Measurements from ENCODE around the gene CACNA1S.

The CACNA1S gene

DNA sequence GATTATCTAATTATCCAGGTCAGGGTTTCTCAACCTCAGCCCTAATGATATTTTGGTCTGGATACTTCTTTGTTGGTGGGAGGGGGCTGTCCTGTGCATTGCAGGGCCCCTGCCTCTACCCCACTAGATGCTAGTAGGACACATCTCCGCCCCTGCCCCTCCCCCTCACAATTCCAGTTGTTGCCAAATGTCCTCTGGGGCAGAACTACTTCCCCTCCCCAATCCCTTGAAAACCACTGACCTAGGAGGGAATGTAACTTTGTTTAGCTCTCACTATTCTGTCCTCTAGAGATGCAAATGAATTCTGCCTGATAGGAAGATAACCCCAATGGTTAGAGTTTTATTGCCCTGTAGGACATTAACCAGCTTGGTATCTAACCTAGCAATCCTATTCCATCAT lies 8.1 kb downstream of the CACNA1S start:
- no peak for DNase-seq (ENCODE audit: insufficient read length, low spot score)
- FAIRE-seq, result peak; percentile 44

DNA sequence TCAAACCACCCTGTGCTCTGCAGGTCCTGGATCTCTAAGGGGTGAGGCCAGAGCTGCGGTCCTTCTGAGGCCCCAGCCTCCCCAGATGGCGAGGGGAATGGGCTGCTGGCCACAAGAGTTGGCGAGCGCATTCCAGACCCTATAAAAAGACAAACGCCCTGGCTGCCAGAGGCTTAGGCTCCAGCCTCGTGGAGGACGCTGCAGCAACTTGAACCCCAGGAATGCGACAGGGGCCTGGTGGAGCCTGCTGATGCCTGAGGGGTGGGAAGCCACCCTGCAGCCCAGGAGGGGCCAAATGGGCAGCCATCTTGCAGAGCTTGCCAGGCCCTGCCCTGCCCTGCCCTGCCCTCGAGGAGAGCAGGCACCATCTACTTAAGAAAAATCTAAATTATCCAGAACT lies 8.6 kb downstream of the CACNA1S start:
- TF ChIP-seq, protein P1, sequence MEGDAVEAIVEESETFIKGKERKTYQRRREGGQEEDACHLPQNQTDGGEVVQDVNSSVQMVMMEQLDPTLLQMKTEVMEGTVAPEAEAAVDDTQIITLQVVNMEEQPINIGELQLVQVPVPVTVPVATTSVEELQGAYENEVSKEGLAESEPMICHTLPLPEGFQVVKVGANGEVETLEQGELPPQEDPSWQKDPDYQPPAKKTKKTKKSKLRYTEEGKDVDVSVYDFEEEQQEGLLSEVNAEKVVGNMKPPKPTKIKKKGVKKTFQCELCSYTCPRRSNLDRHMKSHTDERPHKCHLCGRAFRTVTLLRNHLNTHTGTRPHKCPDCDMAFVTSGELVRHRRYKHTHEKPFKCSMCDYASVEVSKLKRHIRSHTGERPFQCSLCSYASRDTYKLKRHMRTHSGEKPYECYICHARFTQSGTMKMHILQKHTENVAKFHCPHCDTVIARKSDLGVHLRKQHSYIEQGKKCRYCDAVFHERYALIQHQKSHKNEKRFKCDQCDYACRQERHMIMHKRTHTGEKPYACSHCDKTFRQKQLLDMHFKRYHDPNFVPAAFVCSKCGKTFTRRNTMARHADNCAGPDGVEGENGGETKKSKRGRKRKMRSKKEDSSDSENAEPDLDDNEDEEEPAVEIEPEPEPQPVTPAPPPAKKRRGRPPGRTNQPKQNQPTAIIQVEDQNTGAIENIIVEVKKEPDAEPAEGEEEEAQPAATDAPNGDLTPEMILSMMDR (IDR thresholded peaks at IDR 0.05; ENCODE audit: insufficient read depth, missing control alignments), result no peak
- no peak for DNase-seq (ENCODE audit: insufficient read length, low spot score)
- FAIRE-seq, result no peak

More for the DNA sequence above, 8.1 kb downstream of the CACNA1S start:
- TF ChIP-seq, protein P1 (IDR thresholded peaks at IDR 0.05; ENCODE audit: insufficient read depth, missing control alignments), result no peak

DNA sequence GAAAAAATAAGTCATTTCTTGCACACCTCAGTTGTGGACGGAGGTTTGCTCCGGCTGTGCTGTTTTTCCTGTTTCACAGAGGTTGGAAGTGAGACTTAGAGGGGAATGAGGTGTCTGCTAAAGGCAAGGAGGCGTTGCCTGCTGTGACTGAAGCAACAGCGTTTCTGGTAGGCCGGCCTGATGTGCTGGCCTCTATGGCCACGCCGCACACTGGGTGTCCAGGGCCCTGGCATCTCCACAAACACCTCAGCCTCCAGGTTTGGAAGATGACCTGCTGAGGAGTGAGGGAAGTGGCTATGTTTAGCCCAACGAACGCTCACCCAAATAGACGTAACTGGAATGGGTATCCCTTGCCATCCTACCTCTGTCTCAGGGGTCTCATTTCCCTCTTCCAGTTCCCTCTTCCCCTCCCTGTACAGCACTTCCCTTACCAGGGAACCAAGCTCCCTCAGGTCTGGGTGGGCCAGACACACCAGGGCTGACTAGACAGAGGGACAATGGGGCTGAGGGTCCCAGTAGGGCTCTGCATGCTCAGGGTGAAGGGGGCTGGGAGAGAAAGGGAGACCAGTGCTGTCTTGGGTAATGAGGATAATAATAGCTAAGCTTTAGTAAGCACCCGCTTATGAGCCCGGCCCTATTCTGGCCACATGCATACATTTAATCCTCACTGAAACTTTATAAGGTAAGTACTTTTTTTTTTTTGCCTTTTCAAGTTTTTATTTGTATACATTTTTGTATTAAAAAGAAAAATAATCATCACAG lies 11.9 kb downstream of the CACNA1S start:
- TF ChIP-seq, protein P1 (IDR thresholded peaks at IDR 0.05; ENCODE audit: insufficient read depth, missing control alignments), result no peak
- no peak for FAIRE-seq

DNA sequence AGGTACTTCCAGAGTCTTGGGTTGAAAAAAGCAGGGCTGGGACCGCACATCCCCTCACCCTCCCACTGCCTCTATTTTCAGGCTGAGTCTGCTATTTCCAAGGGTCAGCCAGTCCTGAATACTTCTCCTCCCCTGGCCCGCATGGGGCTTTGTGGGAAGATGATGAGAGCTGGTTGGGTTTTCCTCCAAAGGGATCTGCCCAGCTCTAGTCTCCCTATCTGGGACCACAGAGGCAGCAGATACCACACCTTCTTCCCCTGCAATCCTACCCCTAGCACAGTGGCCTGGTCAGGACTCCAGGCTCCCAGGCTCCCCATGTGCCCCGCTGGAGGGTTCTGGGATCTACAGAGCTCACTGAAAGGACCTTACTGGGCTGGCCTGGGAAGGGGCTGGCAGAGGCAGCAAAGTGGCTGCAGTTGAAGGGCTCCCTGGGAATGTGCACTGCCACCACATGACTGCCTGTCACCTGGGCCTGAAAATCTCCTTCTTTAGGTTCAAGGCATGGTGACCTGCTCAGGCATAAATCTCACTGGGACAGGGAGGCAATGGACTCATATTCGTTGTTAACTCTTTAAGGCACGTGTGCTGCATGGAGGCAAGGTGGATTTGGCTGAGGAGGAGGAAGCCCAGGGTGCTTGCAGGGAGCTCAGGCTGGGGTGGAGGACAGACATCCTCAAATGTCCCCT lies 13.1 kb downstream of the CACNA1S start:
- TF ChIP-seq, protein P1 (IDR thresholded peaks at IDR 0.05; ENCODE audit: insufficient read depth, missing control alignments), result no peak
- DNase-seq (ENCODE audit: insufficient read length, low spot score) (no peak), FAIRE-seq (no peak)

More for the DNA sequence above, 11.9 kb downstream of the CACNA1S start:
- peak; percentile 47 for DNase-seq (ENCODE audit: insufficient read length, low spot score)

DNA sequence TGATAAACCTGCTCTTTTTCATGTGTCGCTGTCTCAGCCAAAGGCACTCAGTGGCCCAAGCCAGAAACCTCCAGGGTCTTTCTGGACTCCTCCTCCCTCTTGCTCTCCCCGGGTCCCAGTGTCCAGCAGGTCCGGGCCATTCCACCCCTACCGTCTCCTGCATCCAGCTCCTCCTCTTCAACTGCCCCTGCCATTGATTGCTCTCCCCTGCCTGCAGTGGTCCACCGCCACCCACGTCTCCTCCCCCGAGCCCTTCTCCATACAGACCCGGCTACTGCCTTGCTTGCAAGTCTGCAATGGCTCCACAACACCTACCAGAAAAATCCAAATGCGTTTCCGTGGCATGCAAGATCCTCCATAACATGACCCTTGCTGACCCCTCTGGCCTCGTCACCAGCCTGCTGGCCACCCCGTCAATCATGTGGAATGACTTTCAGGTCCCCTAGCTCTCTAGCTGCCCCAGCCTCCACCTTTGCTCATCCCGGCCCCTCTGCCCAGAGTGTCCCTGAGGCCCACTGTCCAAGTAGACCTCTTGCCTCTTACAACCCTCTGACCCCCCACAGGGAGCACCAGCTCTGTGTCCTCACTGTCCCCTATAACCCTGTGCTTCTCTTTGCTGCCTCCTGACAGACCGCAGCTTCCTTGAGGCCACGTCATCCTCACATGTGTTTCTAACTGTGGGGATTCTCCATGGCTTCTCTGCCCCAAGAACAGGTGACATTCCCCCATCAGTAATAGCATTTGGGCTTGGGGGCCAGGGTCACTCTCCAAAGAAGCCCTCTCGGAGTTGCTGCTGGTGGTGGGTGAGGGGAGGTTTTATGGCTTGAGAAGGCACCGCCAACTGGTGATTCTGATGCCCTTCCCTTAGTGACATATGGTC lies 15.0 kb downstream of the CACNA1S start:
- DNase-seq (ENCODE audit: insufficient read length, low spot score) (no peak), FAIRE-seq (no peak)
- TF ChIP-seq, protein P1 (IDR thresholded peaks at IDR 0.05; ENCODE audit: insufficient read depth, missing control alignments), result no peak

DNA sequence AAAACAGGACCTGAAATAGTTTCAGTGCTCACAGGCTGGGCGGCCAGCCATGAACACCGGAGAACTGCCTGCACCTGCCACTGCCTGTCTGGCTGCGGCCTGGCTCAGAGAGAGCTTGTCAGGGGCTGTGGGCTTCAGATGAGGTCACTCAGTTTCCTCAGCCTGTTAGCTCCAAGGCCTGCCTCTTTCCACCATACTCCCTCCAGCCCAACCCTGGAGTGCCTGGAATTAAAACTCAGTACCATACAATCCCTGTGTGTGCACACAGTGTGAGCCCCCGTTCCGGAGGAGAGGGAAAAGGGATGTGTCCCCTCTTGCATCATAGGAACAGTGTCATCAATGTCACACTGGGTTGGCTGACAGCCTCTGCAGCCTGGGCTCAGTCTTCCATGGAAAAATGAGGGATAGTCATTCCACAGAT lies 16.2 kb downstream of the CACNA1S start:
- no peak for DNase-seq (ENCODE audit: insufficient read length, low spot score)
- no peak for FAIRE-seq
- TF ChIP-seq, protein P1 (IDR thresholded peaks at IDR 0.05; ENCODE audit: insufficient read depth, missing control alignments), result no peak
